Stimulated activated CD8-positive, alpha-beta memory T cell treated with anti-CD3 and anti-CD28 coated beads, Interleukin-15, amount 100 ng/mL, for 1 hour (primary cell): Measurements from ENCODE around the gene KRT80.

Source experiments
- DNase-seq: peaks from one replicate; pipeline ENCODE4 v3.0.0-alpha.2; 2020; ENCODE audit warnings: low read depth

KRT80 gene

DNA sequence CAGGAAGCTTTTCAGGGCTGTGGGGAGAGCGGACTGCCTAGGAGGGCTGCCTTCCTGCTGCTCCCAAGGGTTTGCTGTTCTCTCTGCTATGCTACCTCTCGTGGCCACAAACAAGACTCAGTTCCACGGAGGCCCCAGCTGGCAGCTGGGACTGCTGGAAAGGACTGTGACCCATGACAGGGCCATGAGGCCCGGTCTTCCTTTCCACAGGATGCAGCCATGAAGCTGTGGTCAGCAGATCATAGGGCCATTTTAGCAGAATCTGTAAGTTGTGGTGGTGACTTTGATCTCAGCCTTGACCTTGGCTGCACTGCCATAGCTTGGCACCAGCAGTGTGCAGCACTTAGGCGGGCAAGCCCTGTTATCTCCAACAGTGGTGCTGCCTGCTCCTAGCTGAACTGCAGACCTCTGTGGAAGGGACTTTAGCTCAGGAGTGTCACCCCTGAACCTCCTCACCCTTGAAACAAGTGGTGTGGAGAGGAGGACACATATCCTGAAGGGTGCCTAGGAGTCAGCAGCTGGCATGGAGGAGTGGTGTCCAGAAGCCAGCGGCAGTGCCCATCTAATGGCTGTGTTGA lies 12.3 kb downstream of the KRT80 start:
- no peak for DNase-seq

- no peak for DNase-seq
Observed at GRCh38 chr12:52178984-52179383, 12.8 kb downstream of the KRT80 start.

- DNase-seq, result no peak
Observed at GRCh38 chr12:52178443-52178842, 13.4 kb downstream of the KRT80 start.

GRCh38 chr12:52175371-52176350 lies 16.2 kb downstream of the KRT80 start:
- no peak for DNase-seq

DNA sequence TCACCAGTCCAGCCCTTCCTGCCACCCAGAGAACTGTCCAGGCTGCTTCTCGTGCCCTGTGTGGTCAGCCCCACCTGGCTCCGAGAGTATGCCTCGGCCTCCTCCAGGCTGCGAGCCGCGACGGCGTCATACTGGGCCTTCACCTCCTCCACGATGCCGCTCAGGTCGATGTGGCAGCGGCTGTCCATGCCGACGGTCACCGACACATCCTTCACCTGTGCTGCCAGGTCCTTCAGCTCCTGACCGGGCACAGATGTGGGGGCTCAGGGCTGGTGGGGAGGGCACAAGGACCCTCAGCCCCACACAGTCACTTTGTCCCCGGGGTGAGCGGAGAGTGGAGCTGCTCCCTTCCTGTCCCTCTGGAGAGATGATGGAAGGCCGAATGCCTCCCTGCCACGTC lies 18.3 kb downstream of the KRT80 start:
- no peak for DNase-seq

DNA sequence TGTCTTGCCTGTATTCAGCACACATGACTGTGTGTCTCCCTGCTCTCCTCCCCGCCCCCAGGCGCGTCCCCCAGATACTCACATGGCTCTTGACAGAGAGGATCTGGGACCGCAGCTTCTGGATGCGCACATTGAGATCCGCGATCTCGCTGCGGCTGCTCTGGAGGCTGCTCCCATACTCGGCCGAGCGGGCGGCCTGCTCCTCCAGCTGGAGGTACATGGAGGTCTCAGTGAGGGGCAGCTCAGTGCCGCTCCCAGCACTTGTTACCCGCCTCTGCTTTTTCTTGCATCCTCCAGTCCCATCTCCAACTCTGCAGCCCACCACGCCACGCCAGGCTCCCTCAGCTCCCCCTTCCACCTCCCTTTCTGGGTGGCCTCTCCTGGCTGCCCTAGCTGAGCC lies 18.9 kb downstream of the KRT80 start:
- DNase-seq, result no peak

DNA sequence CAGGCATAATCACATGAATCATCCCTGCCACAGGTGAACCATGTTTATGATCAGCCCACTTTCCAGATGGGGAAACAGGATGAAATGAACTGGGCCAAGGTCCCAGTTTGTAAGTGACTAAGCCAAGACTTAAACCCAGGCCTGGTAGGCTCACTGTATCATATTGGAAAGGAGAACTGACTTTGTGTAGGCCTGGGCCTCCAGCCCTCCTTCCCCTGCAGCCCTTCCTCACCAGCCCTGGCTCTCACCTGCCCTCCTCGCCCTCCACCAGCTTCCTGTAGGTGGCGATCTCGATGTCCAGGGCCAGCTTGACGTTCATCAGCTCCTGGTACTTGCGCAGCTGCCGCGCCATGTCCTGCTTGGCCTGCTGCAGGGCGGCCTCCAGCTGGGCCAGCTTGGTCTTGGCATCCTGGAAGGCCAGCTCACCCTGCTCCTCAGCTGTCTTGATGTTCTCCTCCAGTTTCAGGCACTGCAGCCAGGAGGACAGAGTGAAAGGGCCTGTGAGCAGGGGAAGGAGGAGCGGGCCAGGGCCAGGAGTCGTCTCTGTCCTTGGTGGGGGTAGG lies 19.8 kb downstream of the KRT80 start:
- DNase-seq, result no peak

DNA sequence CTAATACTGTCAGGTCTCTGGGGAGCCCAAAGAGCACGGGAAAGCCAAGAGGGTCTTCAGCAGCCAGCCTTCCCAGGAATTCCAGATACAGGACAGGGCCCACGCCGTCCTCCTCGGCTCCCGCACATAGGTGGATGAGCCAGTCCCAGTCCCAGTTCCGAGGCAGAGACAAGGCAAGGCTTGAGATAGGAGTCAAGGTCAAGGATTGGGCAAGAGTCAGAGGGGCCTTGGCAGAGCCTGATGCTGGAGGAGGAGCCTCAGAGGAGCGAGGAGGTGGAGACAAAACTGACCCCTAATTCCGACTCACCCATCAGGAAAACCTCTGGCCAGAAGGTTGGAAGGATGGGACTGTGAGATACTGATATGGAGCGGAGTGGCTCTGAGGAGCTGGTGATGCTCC lies 21.0 kb downstream of the KRT80 start:
- no peak for DNase-seq

DNA sequence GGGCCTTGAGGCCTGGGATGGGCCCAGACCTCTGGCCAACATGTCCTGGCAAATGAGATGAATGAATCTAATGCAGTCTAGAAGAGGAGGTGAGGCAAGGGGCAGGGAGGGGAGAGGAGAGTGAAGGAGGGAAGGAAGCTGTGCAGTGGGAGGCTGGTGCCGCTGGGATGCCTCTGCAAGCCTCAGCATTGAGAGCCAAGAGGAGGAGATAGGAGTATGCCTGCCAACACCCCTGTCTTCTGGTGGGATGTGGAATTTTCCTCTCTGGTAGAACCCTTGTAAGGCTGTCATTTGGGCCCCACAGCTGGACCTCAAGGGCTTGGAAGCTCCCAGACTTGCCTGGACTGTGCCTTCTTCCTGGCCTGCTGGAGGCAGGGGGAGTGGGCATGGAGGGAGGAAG lies 21.9 kb downstream of the KRT80 start:
- DNase-seq, result no peak

- no peak for DNase-seq
Observed at GRCh38 chr12:52168019-52168717, 23.6 kb downstream of the KRT80 start.

GRCh38 chr12:52167526-52167925 lies 24.3 kb downstream of the KRT80 start:
- DNase-seq, result no peak

DNA sequence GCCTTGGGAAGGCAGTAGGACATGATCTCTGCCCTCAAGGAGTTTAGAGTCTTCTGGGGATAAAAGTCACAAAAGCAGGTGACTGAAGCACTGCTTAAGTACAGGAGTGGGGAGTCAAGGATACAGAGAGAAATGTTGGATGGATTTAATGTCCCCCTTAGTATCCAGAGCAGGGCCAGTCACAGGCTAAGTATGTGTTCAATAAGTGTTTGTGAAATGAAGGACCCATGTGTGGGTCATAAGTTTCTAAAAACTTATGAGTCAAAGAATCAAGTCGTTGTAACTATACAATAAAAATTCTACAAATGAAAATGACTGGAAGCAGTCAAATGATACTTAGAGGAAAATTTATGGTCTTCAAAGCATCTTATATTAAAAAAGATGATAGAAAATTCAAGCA lies 25.1 kb downstream of the KRT80 start:
- no peak for DNase-seq

GRCh38 chr12:52165096-52165855 lies 26.5 kb downstream of the KRT80 start:
- no peak for DNase-seq

DNA sequence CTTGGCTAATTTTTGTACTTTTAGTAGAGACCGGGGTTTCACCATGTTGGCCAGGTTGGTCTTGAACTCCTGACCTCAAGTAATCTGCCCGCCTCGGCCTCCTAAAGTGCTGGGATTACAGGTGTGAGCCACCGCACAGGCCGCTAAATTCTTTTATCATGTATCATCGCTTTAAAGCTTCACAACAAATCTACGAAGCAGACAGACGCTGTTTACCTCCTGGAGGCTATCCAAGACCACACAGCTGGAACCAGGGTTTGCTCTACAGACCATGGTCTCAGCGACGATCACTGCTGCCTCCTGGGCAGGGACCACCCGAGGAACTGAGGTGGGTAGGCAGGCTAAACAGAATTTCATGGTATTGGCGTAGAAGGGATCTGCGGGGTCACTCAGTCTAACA lies 27.2 kb downstream of the KRT80 start:
- DNase-seq, result no peak

DNA sequence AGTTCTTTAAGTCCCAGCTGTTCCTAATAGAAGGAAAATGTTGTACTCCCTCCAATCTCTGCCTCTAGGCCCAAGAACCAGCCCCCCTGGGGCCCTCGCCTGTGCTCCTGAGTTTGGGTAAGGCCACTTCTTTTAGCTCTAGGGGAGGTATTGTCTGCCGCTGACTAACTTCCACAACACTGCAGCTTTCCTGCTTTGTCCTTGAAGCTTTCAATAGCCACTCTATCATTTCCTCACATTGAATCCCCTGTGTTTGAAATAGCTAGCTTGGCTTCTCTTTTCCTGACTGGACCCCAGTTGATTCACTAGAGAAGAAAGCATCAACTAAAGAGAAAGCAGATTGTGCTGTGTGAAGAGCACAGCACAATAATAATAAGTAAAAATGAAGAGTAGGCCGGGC lies 28.8 kb downstream of the KRT80 start:
- DNase-seq, result no peak

DNA sequence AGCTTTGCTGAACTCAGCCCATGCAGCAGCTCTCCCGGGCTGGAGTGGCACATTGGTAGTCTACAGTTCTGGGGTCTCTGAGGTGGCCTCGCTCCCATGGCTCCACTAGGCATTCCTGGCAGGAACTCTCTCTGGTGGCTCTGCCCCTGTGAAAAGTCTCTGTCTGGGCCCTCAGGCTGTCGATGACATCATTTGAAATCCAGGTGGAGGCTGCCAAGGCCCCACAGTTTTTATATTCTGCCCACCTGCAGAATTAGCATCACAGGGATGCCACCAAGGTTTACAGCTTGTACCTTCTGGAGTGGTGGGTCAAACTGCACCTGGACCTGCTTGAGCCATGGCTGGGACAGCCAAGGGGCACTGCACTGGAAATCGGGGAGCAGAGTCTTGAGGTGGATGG lies 31.6 kb downstream of the KRT80 start:
- no peak for DNase-seq

GRCh38 chr12:52157566-52158150 lies 34.2 kb downstream of the KRT80 start:
- DNase-seq, result no peak

DNA sequence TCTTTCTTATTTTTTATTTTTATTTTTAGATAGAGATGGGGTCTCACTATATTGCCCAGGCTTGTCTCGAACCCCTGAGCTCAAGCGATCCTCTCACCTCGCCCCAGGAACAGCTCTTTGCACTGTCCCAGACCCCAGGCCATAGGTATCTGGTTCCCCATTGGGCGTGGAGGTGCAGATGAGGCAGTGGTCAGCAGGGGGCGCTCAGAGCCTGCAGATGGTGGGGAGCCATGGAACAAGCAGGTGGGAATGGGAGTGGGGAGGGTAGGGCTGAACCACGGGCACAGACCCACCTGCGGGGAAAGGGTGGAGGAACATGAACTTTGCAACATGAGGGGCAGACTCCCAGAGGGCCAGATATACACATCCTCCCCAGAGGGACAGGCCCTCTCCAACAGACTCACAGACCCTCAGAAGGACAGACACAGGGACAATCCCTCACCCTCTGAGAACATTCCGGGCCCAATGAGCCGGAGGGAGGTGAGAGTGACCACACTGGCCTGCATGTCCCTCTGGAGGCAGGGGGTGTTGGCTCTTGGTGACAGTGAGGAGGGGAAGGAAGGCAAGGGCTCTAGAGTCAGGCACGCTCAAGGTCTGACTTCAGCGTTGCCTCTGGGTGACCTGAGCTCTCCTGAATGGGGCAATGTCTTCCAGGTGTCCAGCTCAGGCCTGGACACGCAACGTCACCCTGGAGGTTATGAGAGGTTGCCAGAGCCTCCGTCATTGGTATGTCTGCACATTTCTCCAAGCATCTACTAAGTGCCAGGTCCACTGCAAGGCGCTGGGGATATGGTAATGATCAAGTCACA lies 34.9 kb downstream of the KRT80 start:
- peak; percentile 57 for DNase-seq

DNA sequence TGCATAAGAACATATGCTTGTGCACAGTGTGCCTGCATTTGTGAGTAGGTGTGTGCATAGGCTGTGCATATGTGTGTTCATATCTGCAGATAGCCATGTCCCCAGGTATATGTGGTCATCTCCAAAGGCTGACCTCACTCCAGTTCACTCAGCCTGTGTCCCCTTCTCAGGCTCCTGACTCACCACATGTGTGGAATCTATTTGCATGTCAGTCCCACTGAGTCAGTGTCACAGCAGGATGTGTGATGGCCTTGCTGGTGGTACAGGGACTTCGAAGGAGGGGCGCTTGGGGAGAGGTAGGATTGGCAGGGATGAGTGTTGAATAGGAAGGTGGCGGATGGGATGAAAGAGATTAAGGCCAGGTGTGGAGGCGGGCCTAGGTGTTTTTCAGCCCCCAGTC lies 35.5 kb downstream of the KRT80 start:
- no peak for DNase-seq

DNA sequence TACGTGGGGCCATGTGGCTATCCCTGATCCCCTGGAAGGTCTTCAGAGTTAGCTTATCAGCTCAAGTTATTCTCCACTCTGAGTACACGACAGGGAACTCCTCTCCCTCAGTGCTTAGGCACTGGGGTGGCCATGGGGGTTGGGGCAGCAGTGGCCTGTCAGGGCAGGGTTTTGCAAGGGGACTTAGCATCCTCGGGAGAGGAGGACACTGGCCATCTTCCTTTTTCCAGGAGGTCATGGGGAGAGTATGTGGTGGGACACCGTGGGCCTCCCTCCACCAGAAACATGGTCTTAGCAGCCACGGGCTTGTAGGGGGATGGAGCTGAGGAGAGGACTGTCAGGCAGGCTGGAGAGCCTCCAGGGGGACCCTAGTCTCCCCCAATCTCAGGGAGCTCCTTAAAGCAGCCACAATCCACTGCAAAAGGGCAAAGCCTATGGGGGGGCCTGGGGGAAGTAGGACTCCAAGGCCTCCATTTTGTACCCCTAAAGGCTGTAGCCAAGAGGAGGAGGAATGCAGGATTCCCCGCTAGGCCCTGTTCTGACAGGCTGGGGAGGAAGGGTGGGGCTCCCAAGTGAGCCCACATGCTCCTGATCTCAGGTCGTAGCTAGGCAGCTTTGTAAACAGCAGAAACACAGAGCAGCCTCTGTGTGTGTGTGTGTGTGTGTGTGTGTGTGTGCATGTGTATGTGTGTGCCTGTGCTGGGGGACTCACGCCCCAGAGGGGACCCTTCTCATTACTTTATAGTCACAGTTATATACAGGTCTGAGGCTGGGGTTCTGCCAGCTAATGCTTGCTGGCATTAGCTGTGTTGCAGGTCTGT lies 36.6 kb downstream of the KRT80 start:
- no peak for DNase-seq
